ENCODE data around the gene PCA3. TPM values are rescaled to one million over a fixed set of nuclear protein-coding genes. Genes with fewer than 3 reads are reported as not detected.

The PCA3 gene
- not detected for total RNA-seq

- Mint-ChIP-seq H3K9me3 (ENCODE audit: low read depth) (no peaks in the 10 kb centered on the region), H3K27ac (no peak within 1 kb of the TSS), H3K36me3 (ENCODE audit: low read depth) (no peaks in the 10 kb centered on the region), H3K4me3 (no peak within 1 kb of the TSS), H3K4me1 (no peaks in the 10 kb centered on the region), H3K27me3 (peaks cover 10% of the 10 kb centered on the region)
- DNase-seq (no peak), ATAC-seq (no peak)
- POLR2A ChIA-PET, result no interaction called here
- intact Hi-C loops (cut with DNase I, micrococcal nuclease), result no loop called here
- CTCF ChIA-PET, result no interaction called here
Observed at GRCh38 chr9:76764138-76764537, at the start of gene PCA3. Gene PCA3, plus strand, starts transcription at chr9:76764438.

DNA sequence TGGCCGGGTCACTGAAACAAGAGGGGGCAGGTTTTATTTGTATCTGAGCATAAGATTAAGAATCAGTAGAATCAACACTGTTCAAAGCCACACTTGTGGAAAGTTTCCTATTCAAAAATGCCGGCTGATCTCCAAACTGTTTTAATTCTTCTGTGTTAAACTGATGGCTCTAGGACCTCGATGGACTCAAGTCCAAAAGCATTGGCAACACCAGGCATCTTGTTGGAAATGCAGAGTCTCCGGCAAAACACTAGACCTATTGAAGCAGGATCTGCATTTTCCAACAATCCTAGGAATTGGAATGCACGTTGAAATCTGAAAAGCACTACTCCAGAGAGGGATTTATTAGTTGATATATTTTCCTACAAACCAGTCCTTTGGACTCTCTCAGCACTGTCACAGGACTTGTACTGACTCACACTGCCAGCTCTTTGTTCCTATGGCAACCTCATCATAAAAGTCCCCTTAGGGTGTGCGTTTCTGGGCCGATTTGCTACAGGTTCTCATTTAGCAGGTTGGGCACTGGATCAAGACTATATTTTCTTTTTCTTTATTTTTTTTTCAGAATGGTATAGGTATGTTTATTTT, 48.1 kb upstream of the PCA3 start:
- Mint-ChIP-seq H3K4me1 (no peaks in the 10 kb centered on the region), H3K36me3 (ENCODE audit: low read depth) (no peaks in the 10 kb centered on the region), H3K4me3 (no peak overlapping the region), H3K9me3 (ENCODE audit: low read depth) (no peaks in the 10 kb centered on the region), H3K27me3 (peaks cover 12% of the 10 kb centered on the region), H3K27ac (no peak overlapping the region)
- intact Hi-C loops (cut with DNase I, micrococcal nuclease), result no loop called here
- CTCF ChIA-PET, result no interaction called here
- ATAC-seq, result no peak
- no peak for DNase-seq
- POLR2A ChIA-PET, result no interaction called here

DNA sequence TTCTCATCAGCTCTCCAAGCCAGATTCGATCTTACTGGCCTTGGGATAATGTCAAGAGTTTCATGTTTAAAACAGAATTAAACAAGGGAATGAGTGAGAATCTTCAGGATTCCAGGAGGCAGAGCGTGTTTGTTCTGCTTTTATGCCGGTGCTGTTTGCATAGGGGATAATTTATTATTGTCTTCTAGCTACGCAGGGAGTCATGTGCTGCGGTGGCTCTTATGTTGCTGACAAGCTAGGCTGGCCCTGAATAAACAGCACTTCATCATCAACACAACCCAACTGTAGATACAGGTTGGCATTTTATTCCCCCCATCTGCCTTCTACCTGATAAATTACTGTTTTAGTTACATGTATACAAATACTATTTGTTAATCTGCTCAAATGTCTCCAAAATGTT, 47.1 kb upstream of the PCA3 start:
- H3K9me3 Mint-ChIP-seq (ENCODE audit: low read depth), result no peaks in the 10 kb centered on the region
- H3K27ac Mint-ChIP-seq, result no peak overlapping the region
- POLR2A ChIA-PET, result no interaction called here
- ATAC-seq (no peak), DNase-seq (no peak)
- peaks cover 10% of the 10 kb centered on the region for H3K27me3 Mint-ChIP-seq
- CTCF ChIA-PET, result interaction anchor here (0.5 kb wide), 1 partner anchor 275 kb away, joined by 3 read pairs; no protein-coding TSS in a partner anchor
- H3K4me3 Mint-ChIP-seq, result no peak overlapping the region
- no peaks in the 10 kb centered on the region for H3K4me1 Mint-ChIP-seq
- intact Hi-C loops (cut with DNase I, micrococcal nuclease), result no loop called here
- no peaks in the 10 kb centered on the region for H3K36me3 Mint-ChIP-seq (ENCODE audit: low read depth)

- no peak overlapping the region for H3K4me3 Mint-ChIP-seq
- no peak for ATAC-seq
- H3K4me1 Mint-ChIP-seq, result no peaks in the 10 kb centered on the region
- no peaks in the 10 kb centered on the region for H3K36me3 Mint-ChIP-seq (ENCODE audit: low read depth)
- intact Hi-C loops (cut with DNase I, micrococcal nuclease), result no loop called here
- DNase-seq, result no peak
- H3K9me3 Mint-ChIP-seq (ENCODE audit: low read depth), result no peaks in the 10 kb centered on the region
- CTCF ChIA-PET, result no interaction called here
- peaks cover 10% of the 10 kb centered on the region for H3K27me3 Mint-ChIP-seq
- no peak overlapping the region for H3K27ac Mint-ChIP-seq
- POLR2A ChIA-PET, result no interaction called here
Observed at GRCh38 chr9:76717613-76718012, 46.6 kb upstream of the PCA3 start.

DNA sequence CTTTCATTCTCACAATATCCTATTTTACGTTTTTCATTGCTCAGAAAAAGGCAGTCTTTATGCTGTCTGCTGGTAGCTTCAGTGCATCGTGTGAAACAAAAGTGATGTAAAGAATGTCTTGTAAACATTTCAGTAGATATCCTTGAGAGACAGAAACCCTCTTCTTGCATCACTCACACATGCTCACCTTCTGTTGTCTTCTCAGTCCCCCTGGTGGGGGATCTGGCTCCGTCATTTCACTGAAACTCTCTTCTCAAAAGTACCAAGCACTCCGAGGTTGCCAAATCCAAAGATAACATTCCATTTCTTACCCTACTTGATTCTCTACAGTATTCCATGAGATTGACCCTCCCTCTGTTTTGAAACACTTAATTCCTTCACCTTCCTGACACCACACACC, 46.1 kb upstream of the PCA3 start:
- intact Hi-C loops (cut with DNase I, micrococcal nuclease), result no loop called here
- peaks cover 12% of the 10 kb centered on the region for H3K27me3 Mint-ChIP-seq
- no peaks in the 10 kb centered on the region for H3K4me1 Mint-ChIP-seq
- H3K4me3 Mint-ChIP-seq, result no peak overlapping the region
- no peak overlapping the region for H3K27ac Mint-ChIP-seq
- CTCF ChIA-PET, result no interaction called here
- no peaks in the 10 kb centered on the region for H3K36me3 Mint-ChIP-seq (ENCODE audit: low read depth)
- POLR2A ChIA-PET, result no interaction called here
- H3K9me3 Mint-ChIP-seq (ENCODE audit: low read depth), result no peaks in the 10 kb centered on the region
- DNase-seq (no peak), ATAC-seq (no peak)

GRCh38 chr9:76720245-76720644, 44.0 kb upstream of the PCA3 start:
- Mint-ChIP-seq H3K27me3 (peaks cover 18% of the 10 kb centered on the region), H3K4me1 (no peaks in the 10 kb centered on the region), H3K9me3 (ENCODE audit: low read depth) (no peaks in the 10 kb centered on the region), H3K36me3 (ENCODE audit: low read depth) (no peaks in the 10 kb centered on the region), H3K27ac (no peak overlapping the region), H3K4me3 (no peak overlapping the region)
- DNase-seq, result no peak
- ChIA-PET CTCF (interaction anchor here (0.9 kb wide), 1 partner anchor 16 kb away, joined by 3 read pairs; no protein-coding TSS in a partner anchor), POLR2A (no interaction called here)
- no peak for ATAC-seq
- intact Hi-C loops (cut with DNase I, micrococcal nuclease), result no loop called here

- POLR2A ChIA-PET, result no interaction called here
Observed at GRCh38 chr9:76725011-76725546, 39.2 kb upstream of the PCA3 start.

DNA sequence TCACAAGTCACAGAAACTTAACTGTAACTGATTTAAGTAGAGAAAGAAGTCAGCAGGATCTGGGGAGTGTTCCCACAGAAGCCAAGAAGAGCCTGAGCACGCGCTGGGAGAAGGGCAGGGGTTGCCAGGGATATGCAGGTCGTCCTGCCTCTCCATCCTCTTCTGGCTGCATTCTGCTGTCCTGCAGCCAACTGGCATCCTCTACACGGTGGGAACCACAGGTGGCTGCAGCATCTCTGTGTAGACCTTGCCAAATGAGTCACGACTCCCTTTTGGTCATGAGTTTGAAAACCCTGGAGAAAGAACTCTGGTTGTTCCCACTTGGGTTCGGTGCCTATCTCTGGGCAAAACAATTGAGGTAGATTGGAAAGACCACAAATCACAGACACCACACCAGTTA, 38.4 kb upstream of the PCA3 start:
- CTCF ChIA-PET, result interaction anchor here (1.2 kb wide), 1 partner anchor 16 kb away, joined by 4 read pairs; no protein-coding TSS in a partner anchor
- Mint-ChIP-seq H3K9me3 (ENCODE audit: low read depth) (no peaks in the 10 kb centered on the region), H3K27ac (no peak overlapping the region), H3K36me3 (ENCODE audit: low read depth) (no peaks in the 10 kb centered on the region), H3K27me3 (peaks cover 24% of the 10 kb centered on the region), H3K4me3 (no peak overlapping the region), H3K4me1 (no peaks in the 10 kb centered on the region)
- POLR2A ChIA-PET, result interaction anchor here (0.6 kb wide), 1 partner anchor 432 kb away, joined by 9 read pairs; no protein-coding TSS in a partner anchor
- DNase-seq (no peak), ATAC-seq (no peak)
- intact Hi-C loops (cut with DNase I, micrococcal nuclease), result no loop called here

More at GRCh38 chr9:76725011-76725546, 39.2 kb upstream of the PCA3 start:
- H3K9me3 Mint-ChIP-seq (ENCODE audit: low read depth), result no peaks in the 10 kb centered on the region
- peaks cover 24% of the 10 kb centered on the region for H3K27me3 Mint-ChIP-seq
- no peaks in the 10 kb centered on the region for H3K36me3 Mint-ChIP-seq (ENCODE audit: low read depth)
- no peak for DNase-seq
- CTCF ChIA-PET, result interaction anchor here (0.6 to 1.2 kb wide), 2 partner anchors 15 to 732 kb away, joined by 4 read pairs; no protein-coding TSS in a partner anchor
- no peak overlapping the region for H3K4me3 Mint-ChIP-seq
- no peak overlapping the region for H3K27ac Mint-ChIP-seq
- ATAC-seq, result no peak
- intact Hi-C loops (cut with DNase I, micrococcal nuclease), result no loop called here
- H3K4me1 Mint-ChIP-seq, result no peaks in the 10 kb centered on the region

DNA sequence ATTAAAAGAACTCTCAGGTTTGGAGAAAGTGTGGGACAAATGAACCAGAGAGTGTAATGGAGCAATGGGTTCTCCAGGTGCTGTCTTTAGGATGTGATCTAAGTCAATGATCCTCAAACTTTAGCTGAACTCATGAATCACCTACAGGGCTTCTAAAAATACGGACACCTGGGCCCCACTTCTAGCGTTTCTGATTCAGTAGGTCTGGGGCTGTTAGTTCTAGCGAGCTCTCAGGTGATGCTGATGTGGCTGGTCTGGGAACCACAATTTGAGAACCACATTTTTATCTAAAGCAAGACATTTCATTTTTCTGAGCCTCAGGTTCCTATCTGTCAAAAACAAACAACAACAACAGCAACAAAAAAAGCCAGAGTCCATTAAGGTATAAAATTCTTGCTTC, 35.1 kb upstream of the PCA3 start:
- CTCF ChIA-PET, result interaction anchor here (0.7 to 0.9 kb wide), 2 partner anchors 89 to 139 kb away, joined by 3 to 4 read pairs; no protein-coding TSS in a partner anchor
- intact Hi-C loops (cut with DNase I, micrococcal nuclease), result no loop called here
- DNase-seq (no peak), ATAC-seq (no peak)
- no peak overlapping the region for H3K27ac Mint-ChIP-seq
- H3K4me3 Mint-ChIP-seq, result no peak overlapping the region
- H3K27me3 Mint-ChIP-seq, result peaks cover 20% of the 10 kb centered on the region
- no peaks in the 10 kb centered on the region for H3K36me3 Mint-ChIP-seq (ENCODE audit: low read depth)
- no peaks in the 10 kb centered on the region for H3K9me3 Mint-ChIP-seq (ENCODE audit: low read depth)
- H3K4me1 Mint-ChIP-seq, result no peaks in the 10 kb centered on the region
- POLR2A ChIA-PET, result no interaction called here

GRCh38 chr9:76729980-76730737, 34.1 kb upstream of the PCA3 start:
- ATAC-seq (no peak), DNase-seq (no peak)
- H3K27me3 Mint-ChIP-seq, result peaks cover 17% of the 10 kb centered on the region
- H3K4me3 Mint-ChIP-seq, result no peak overlapping the region
- ChIA-PET CTCF (interaction anchor here (0.6 to 0.9 kb wide), 3 partner anchors 11 to 140 kb away, joined by 3 to 4 read pairs (median 3); no protein-coding TSS in a partner anchor), POLR2A (no interaction called here)
- H3K9me3 Mint-ChIP-seq (ENCODE audit: low read depth), result no peaks in the 10 kb centered on the region
- intact Hi-C loops (cut with DNase I, micrococcal nuclease), result no loop called here
- H3K36me3 Mint-ChIP-seq (ENCODE audit: low read depth), result no peaks in the 10 kb centered on the region
- no peaks in the 10 kb centered on the region for H3K4me1 Mint-ChIP-seq
- H3K27ac Mint-ChIP-seq, result no peak overlapping the region

GRCh38 chr9:76730801-76731200, 33.4 kb upstream of the PCA3 start:
- Mint-ChIP-seq H3K27me3 (peaks cover 14% of the 10 kb centered on the region), H3K36me3 (ENCODE audit: low read depth) (no peaks in the 10 kb centered on the region), H3K4me1 (no peaks in the 10 kb centered on the region), H3K4me3 (no peak overlapping the region), H3K9me3 (ENCODE audit: low read depth) (no peaks in the 10 kb centered on the region), H3K27ac (no peak overlapping the region)
- ChIA-PET CTCF (interaction anchor here (0.6 kb wide), 1 partner anchor 12 kb away, joined by 3 read pairs; no protein-coding TSS in a partner anchor), POLR2A (no interaction called here)
- DNase-seq, result no peak
- intact Hi-C loops (cut with DNase I, micrococcal nuclease), result no loop called here
- ATAC-seq, result no peak
